ENCODE data around the gene GABRG3.

The GABRG3 gene

GRCh38 chr15:27057904-27058645 lies 87.1 kb downstream of the GABRG3 start:
- in situ Hi-C loops (cut with MboI; ENCODE audit: low pct_unique_long_range_greater_than_20kb, low sequenced_read_pairs, unreplicated experiment), result no loop called here
- no peak for DNase-seq (ENCODE audit: low spot score)
- TF ChIP-seq CTCF (IDR thresholded peaks at IDR 0.05; ENCODE audit: extremely low read depth, insufficient read depth, missing control alignments), result no peak

GRCh38 chr15:27058939-27059338 lies 88.0 kb downstream of the GABRG3 start:
- TF ChIP-seq CTCF (IDR thresholded peaks at IDR 0.05; ENCODE audit: extremely low read depth, insufficient read depth, missing control alignments), result no peak
- in situ Hi-C loops (cut with MboI; ENCODE audit: low pct_unique_long_range_greater_than_20kb, low sequenced_read_pairs, unreplicated experiment), result no loop called here
- DNase-seq (ENCODE audit: low spot score), result no peak

- in situ Hi-C loops (cut with MboI; ENCODE audit: low pct_unique_long_range_greater_than_20kb, low sequenced_read_pairs, unreplicated experiment), result no loop called here
- TF ChIP-seq CTCF (IDR thresholded peaks at IDR 0.05; ENCODE audit: extremely low read depth, insufficient read depth, missing control alignments), result peak; percentile 51
- DNase-seq (ENCODE audit: low spot score), result no peak
These were observed 88.7 kb downstream of the GABRG3 start for GRCh38 chr15:27059610-27060202.

GRCh38 chr15:27061739-27062138 lies 90.8 kb downstream of the GABRG3 start:
- TF ChIP-seq CTCF (IDR thresholded peaks at IDR 0.05; ENCODE audit: extremely low read depth, insufficient read depth, missing control alignments), result no peak
- no peak for DNase-seq (ENCODE audit: low spot score)
- in situ Hi-C loops (cut with MboI; ENCODE audit: low pct_unique_long_range_greater_than_20kb, low sequenced_read_pairs, unreplicated experiment), result no loop called here

- in situ Hi-C loops (cut with MboI; ENCODE audit: low pct_unique_long_range_greater_than_20kb, low sequenced_read_pairs, unreplicated experiment), result no loop called here
- TF ChIP-seq CTCF (IDR thresholded peaks at IDR 0.05; ENCODE audit: extremely low read depth, insufficient read depth, missing control alignments), result no peak
- no peak for DNase-seq (ENCODE audit: low spot score)
These were observed 92.0 kb downstream of the GABRG3 start for GRCh38 chr15:27062951-27063350.

GRCh38 chr15:27064080-27064479 lies 93.1 kb downstream of the GABRG3 start:
- in situ Hi-C loops (cut with MboI; ENCODE audit: low pct_unique_long_range_greater_than_20kb, low sequenced_read_pairs, unreplicated experiment), result no loop called here
- no peak for TF ChIP-seq CTCF (IDR thresholded peaks at IDR 0.05; ENCODE audit: extremely low read depth, insufficient read depth, missing control alignments)
- no peak for DNase-seq (ENCODE audit: low spot score)
